Parathyroid adenoma (tissue), 2 donors: ENCODE measurements around the gene NUP210L.
"Not testable (repeated sequence)": the region's sequence is repeated elsewhere in the genome, so short reads cannot be mapped to it uniquely, and the experiment has no call there.

ENCODE experiments used
- H2AFZ ChIP-seq: fragments of 300-600 bp; sonication (generic); one replicate; pipeline ENCODE4 v1.7.0; 2017; ENCODE audit warnings: antibody characterized with exemption, mild to moderate bottlenecking
- H3K27ac ChIP-seq: fragments of 300-600 bp; sonication (generic); one replicate; pipeline ENCODE4 v1.7.0; 2017
- H3K27me3 ChIP-seq: fragments of 300-600 bp; sonication (generic); one replicate; pipeline ENCODE4 v1.7.0; 2017; ENCODE audit warnings: low read length; ENCODE audit not compliant: control insufficient read depth, insufficient read depth
- H3K36me3 ChIP-seq: fragments of 300-600 bp; sonication (generic); one replicate; pipeline ENCODE4 v1.7.0; 2017; ENCODE audit warnings: low read length; ENCODE audit not compliant: control insufficient read depth, insufficient read depth
- H3K4me1 ChIP-seq: fragments of 300-600 bp; sonication (generic); one replicate; pipeline ENCODE4 v1.7.0; 2017; ENCODE audit warnings: control low read depth
- H3K4me2 ChIP-seq: fragments of 300-600 bp; sonication (generic); one replicate; pipeline ENCODE4 v1.7.0; 2017; ENCODE audit warnings: low read length
- H3K4me3 ChIP-seq: fragments of 300-600 bp; sonication (generic); one replicate; pipeline ENCODE4 v1.7.0; 2017; ENCODE audit warnings: low read depth, low read length
- H3K79me2 ChIP-seq: fragments of 300-600 bp; sonication (generic); one replicate; pipeline ENCODE4 v1.7.0; 2017; ENCODE audit warnings: control low read depth
- H3K9ac ChIP-seq: fragments of 300-600 bp; sonication (generic); one replicate; pipeline ENCODE4 v1.7.0; 2017; ENCODE audit warnings: mild to moderate bottlenecking
- H3K9me3 ChIP-seq: fragments of 300-600 bp; sonication (generic); one replicate; pipeline ENCODE4 v1.7.0; 2017; ENCODE audit warnings: low read length; ENCODE audit not compliant: control insufficient read depth
- TF ChIP-seq, protein P1 (sequence below): fragments of 300-600 bp; sonication (generic); IDR thresholded peaks from one replicate; pipeline ENCODE4 v1.7.0; 2017; ENCODE audit warnings: antibody characterized with exemption, mild to moderate bottlenecking
- donor health status: primary hyperparathyroidism.

Gene NUP210L

GRCh38 chr1:153985941-153986761, 168.7 kb downstream of the NUP210L start, which contains the start of gene RAB13:
RAB13 (minus strand) TSS chr1:153986339; CDS start chr1:153986236, 103 bp downstream.
- no peaks in the 10 kb centered on the region for H3K4me1 ChIP-seq
- H3K27me3 ChIP-seq, result no peaks in the 10 kb centered on the region
- H3K79me2 ChIP-seq, result peaks cover 3% of the 10 kb centered on the region
- peak within 1 kb of the TSS; percentile 83 for H3K27ac ChIP-seq
- peak within 1 kb of the TSS; percentile 61 for H3K4me3 ChIP-seq
- H3K9ac ChIP-seq, result no peak within 1 kb of the TSS
- no peaks in the 10 kb centered on the region for H3K9me3 ChIP-seq
- TF ChIP-seq, protein P1, sequence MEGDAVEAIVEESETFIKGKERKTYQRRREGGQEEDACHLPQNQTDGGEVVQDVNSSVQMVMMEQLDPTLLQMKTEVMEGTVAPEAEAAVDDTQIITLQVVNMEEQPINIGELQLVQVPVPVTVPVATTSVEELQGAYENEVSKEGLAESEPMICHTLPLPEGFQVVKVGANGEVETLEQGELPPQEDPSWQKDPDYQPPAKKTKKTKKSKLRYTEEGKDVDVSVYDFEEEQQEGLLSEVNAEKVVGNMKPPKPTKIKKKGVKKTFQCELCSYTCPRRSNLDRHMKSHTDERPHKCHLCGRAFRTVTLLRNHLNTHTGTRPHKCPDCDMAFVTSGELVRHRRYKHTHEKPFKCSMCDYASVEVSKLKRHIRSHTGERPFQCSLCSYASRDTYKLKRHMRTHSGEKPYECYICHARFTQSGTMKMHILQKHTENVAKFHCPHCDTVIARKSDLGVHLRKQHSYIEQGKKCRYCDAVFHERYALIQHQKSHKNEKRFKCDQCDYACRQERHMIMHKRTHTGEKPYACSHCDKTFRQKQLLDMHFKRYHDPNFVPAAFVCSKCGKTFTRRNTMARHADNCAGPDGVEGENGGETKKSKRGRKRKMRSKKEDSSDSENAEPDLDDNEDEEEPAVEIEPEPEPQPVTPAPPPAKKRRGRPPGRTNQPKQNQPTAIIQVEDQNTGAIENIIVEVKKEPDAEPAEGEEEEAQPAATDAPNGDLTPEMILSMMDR, result no peak
- peak within 1 kb of the TSS; percentile 90 for H2AFZ ChIP-seq
- peak within 1 kb of the TSS; percentile 95 for H3K4me2 ChIP-seq
- H3K36me3 ChIP-seq, result peaks cover under 1% of the 10 kb centered on the region

- Histone ChIP-seq H3K27me3 (no peaks in the 10 kb centered on the region), H3K4me2 (peak overlapping the region; percentile 88), H3K9me3 (no peaks in the 10 kb centered on the region), H3K36me3 (no peaks in the 10 kb centered on the region), H3K4me3 (peak overlapping the region; percentile 61), H3K4me1 (no peaks in the 10 kb centered on the region), H3K79me2 (no peaks in the 10 kb centered on the region), H3K27ac (peak overlapping the region; percentile 83), H3K9ac (no peak overlapping the region), H2AFZ (peak overlapping the region; percentile 73)
- TF ChIP-seq, protein P1, result no peak
These were observed 169.4 kb downstream of the NUP210L start for GRCh38 chr1:153985341-153985912.

GRCh38 chr1:153984123-153984894, 170.6 kb downstream of the NUP210L start:
- no peaks in the 10 kb centered on the region for H3K27me3 ChIP-seq
- H2AFZ ChIP-seq, result no peak overlapping the region
- TF ChIP-seq, protein P1, result no peak
- no peak overlapping the region for H3K4me3 ChIP-seq
- no peak overlapping the region for H3K4me2 ChIP-seq
- no peak overlapping the region for H3K27ac ChIP-seq
- H3K79me2 ChIP-seq, result no peaks in the 10 kb centered on the region
- H3K4me1 ChIP-seq, result no peaks in the 10 kb centered on the region
- H3K9ac ChIP-seq, result no peak overlapping the region
- no peaks in the 10 kb centered on the region for H3K9me3 ChIP-seq
- H3K36me3 ChIP-seq, result no peaks in the 10 kb centered on the region

DNA sequence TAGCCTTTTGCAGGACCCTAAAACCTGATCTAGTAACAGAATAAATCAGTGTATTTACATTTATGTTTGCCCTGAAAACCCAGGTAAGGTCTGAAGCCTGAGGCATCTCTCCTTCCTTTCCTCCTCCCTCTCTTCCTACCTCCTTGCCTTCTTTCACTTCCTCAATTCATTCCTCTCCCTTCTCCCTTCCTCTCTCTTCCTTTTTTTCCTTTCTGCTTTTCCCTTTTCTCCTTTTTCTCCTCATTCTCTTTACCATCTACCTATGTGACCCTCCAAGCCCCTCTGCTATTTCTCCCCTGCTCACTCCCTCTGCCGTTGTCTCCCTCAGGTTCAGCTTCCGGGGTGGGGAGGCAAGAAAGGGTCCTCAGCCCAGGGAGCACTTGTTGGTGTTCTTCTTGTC, 173.1 kb downstream of the NUP210L start:
- H3K4me2 ChIP-seq, H3K4me3 ChIP-seq, H3K9me3 ChIP-seq, H3K27me3 ChIP-seq, H3K9ac ChIP-seq, H3K4me1 ChIP-seq, H3K79me2 ChIP-seq, H3K27ac ChIP-seq, H2AFZ ChIP-seq, H3K36me3 ChIP-seq: not testable (repeated sequence)

DNA sequence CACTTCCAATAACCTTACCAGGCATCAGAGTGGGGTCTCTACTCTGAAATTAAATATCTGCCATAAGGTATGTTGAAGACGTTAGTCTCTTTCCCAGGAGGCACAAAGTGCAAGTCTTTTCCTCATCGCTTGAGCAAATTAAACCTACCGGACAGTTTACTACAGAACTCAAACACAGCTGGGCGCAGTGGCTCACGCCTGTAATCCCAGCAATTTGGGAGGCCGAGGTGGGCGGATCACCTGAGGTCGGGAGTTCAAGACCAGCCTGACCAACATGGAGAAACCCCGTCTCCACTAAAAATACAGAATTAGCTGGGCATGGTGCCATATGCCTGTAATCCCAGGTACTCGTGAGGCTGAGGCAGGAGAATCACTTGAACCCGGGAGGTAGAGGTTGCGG, 175.8 kb downstream of the NUP210L start:
- not testable (repeated sequence) for H3K4me3 ChIP-seq, H3K4me1 ChIP-seq, H3K9me3 ChIP-seq, H2AFZ ChIP-seq, H3K27me3 ChIP-seq, H3K4me2 ChIP-seq, H3K9ac ChIP-seq, H3K79me2 ChIP-seq, H3K36me3 ChIP-seq, H3K27ac ChIP-seq
